Gastroesophageal sphincter (tissue), 3 donors: ENCODE measurements around the gene SESTD1.

ENCODE experiments used
- EP300 ChIP-seq: sonication (generic); formaldehyde crosslinking; IDR thresholded peaks from one replicate; pipeline ENCODE4 v1.6.1; 2017; ENCODE audit warnings: antibody characterized with exemption, mild to moderate bottlenecking
- POLR2A ChIP-seq, 2 donors: fragments of 450-650 bp; IDR thresholded peaks; one replicate each; pipeline ENCODE4 v1.6.1; 2017; ENCODE audit warnings: antibody characterized with exemption in 2 of 2, mild to moderate bottlenecking in 2 of 2, moderate library complexity in 1 of 2
- POLR2AphosphoS5 ChIP-seq: sonication (generic); formaldehyde crosslinking; IDR thresholded peaks from one replicate; pipeline ENCODE4 v1.6.1; 2017; ENCODE audit warnings: antibody characterized with exemption
- TF ChIP-seq, protein P1 (sequence below), 4 experiments: fragments of 200-600 bp in 2 of 4; fragments of 450-650 bp in 2 of 4; sonication (generic) in 1 of 4; IDR thresholded peaks; one replicate each; pipeline ENCODE4 v1.5.1; 2017 to 2019; ENCODE audit warnings: antibody characterized with exemption in 4 of 4, mild to moderate bottlenecking in 2 of 4, moderate library complexity in 2 of 4

DNA sequence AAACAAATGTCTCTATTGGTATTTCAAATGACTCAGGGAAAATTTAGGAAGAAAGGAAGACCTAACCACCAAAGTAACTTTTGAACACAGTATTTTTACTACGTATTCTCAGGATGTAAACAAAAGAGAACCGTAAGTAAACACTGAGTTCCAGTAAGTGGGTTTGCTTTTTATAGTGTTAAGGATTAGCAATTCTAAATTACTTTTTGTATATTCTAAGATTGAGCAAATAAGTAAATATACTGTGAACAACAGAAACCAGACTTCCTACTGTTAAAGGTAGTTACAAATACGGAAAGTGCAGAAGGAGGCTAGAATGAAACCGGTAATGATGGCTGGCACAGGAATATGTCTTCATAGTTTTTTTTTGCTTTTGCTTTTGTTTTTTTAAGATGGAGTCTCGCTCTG lies 31.5 kb downstream of the SESTD1 start:
- TF ChIP-seq, protein P1, sequence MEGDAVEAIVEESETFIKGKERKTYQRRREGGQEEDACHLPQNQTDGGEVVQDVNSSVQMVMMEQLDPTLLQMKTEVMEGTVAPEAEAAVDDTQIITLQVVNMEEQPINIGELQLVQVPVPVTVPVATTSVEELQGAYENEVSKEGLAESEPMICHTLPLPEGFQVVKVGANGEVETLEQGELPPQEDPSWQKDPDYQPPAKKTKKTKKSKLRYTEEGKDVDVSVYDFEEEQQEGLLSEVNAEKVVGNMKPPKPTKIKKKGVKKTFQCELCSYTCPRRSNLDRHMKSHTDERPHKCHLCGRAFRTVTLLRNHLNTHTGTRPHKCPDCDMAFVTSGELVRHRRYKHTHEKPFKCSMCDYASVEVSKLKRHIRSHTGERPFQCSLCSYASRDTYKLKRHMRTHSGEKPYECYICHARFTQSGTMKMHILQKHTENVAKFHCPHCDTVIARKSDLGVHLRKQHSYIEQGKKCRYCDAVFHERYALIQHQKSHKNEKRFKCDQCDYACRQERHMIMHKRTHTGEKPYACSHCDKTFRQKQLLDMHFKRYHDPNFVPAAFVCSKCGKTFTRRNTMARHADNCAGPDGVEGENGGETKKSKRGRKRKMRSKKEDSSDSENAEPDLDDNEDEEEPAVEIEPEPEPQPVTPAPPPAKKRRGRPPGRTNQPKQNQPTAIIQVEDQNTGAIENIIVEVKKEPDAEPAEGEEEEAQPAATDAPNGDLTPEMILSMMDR (IDR thresholded peaks at IDR 0.05) = no peak
- TF ChIP-seq POLR2AphosphoS5 (no peak), POLR2A (IDR thresholded peaks at IDR 0.05) (no peak), EP300 (no peak)
